Fibroblast of lung (primary cell): ENCODE measurements around the gene IL15RA.

ENCODE experiments used
- EZH2 ChIP-seq: IDR thresholded peaks from 2 replicates; pipeline ENCODE4 v1.5.1; 2012; ENCODE audit warnings: low read length, control low read depth, mild to moderate bottlenecking; ENCODE audit errors: missing control alignments
- TF ChIP-seq, protein P1 (sequence below), 2 donors: IDR thresholded peaks in 1 of 2; conservative IDR thresholded peaks in 1 of 2; 1 replicate in 1 of 2; 2 replicates in 1 of 2; pipeline ENCODE4 v1.5.1; 2011 to 2012; ENCODE audit warnings: low read length in 2 of 2, control low read depth in 1 of 2, inconsistent platforms in 1 of 2, low read depth in 1 of 2, mild to moderate bottlenecking in 1 of 2

DNA sequence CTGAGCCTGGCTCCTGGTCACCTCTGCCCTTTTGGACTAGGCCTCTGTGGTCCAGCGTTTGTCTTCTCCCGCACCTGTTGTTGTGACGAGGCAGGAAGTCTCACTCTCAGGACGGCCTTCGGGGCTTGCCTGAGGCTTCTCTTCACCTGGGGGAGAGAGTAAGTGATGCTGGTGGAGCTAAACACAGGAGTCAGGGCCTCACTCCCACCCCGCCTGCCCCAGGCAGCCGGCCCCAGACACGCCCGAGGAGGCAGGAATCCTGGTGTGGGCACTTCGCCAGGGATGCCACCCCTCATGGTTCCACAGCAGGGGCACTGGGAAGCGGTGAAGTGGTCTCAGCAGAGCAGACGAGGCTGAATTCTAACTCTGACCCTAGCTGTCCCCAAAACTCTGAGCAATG lies 42.5 kb upstream of the IL15RA start:
- TF ChIP-seq, protein P1, sequence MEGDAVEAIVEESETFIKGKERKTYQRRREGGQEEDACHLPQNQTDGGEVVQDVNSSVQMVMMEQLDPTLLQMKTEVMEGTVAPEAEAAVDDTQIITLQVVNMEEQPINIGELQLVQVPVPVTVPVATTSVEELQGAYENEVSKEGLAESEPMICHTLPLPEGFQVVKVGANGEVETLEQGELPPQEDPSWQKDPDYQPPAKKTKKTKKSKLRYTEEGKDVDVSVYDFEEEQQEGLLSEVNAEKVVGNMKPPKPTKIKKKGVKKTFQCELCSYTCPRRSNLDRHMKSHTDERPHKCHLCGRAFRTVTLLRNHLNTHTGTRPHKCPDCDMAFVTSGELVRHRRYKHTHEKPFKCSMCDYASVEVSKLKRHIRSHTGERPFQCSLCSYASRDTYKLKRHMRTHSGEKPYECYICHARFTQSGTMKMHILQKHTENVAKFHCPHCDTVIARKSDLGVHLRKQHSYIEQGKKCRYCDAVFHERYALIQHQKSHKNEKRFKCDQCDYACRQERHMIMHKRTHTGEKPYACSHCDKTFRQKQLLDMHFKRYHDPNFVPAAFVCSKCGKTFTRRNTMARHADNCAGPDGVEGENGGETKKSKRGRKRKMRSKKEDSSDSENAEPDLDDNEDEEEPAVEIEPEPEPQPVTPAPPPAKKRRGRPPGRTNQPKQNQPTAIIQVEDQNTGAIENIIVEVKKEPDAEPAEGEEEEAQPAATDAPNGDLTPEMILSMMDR (conservative IDR thresholded peaks at IDR 0.05 in 1 of 2, IDR thresholded peaks at IDR 0.05 in 1 of 2; ENCODE audit: low read depth in 1 of 2, low read length in 2 of 2): no peak
- no peak for TF ChIP-seq EZH2
